Measurements from ENCODE around the gene CDK5RAP2.

DNA sequence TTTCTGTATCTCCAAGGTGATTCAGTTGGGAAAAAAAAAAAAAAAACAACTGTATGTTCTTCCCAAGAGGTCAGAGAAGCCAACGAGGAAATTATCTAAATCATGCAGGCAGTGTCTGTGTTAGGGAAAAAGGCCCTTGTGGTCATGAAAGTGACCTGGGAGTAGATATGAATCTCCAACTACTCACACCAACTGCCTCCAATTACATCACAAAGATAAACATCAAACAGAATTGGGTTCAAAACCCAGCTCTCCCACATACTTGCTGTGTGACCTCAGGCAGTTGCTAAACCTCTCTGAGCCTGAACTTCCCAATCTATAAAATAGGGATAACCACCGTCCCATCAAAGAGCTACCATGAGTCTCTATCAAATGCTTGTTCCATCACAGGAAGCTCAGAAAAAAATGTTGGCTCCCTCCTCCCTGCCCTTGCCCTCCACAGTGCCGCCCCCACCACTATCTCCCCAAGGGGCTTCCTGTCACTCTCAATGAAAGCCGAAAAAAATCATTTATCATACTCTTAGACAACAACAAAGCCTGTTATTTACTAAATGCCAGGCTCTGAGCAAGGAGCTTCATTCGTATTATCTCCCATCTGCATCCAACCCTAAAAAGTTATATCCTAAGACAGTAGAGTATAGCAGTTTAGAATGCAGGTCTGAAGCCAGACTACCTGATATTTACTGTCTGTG, 42.9 kb downstream of the CDK5RAP2 start:
- TF ChIP-seq, protein P1, sequence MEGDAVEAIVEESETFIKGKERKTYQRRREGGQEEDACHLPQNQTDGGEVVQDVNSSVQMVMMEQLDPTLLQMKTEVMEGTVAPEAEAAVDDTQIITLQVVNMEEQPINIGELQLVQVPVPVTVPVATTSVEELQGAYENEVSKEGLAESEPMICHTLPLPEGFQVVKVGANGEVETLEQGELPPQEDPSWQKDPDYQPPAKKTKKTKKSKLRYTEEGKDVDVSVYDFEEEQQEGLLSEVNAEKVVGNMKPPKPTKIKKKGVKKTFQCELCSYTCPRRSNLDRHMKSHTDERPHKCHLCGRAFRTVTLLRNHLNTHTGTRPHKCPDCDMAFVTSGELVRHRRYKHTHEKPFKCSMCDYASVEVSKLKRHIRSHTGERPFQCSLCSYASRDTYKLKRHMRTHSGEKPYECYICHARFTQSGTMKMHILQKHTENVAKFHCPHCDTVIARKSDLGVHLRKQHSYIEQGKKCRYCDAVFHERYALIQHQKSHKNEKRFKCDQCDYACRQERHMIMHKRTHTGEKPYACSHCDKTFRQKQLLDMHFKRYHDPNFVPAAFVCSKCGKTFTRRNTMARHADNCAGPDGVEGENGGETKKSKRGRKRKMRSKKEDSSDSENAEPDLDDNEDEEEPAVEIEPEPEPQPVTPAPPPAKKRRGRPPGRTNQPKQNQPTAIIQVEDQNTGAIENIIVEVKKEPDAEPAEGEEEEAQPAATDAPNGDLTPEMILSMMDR (IDR thresholded peaks at IDR 0.05; ENCODE audit: low read depth, low read length), result no peak
- no peak for TF ChIP-seq EZH2phosphoT487 (IDR thresholded peaks at IDR 0.05; ENCODE audit: low read depth)
